ENCODE data around the gene AGRN.
"Not testable (repeated sequence)": the region's sequence is repeated elsewhere in the genome, so short reads cannot be mapped to it uniquely, and the experiment has no call there.

The AGRN gene

GRCh38 chr1:1013922-1014648 lies 5.8 kb upstream of the AGRN start:
- intact Hi-C loops (cut with DNase I): no loop called here
- DNase-seq: peak in 5 of 42 donors; percentile 8 to 39 (median 16)

- intact Hi-C loops (cut with DNase I): no loop called here
- peak in 6 of 42 donors; percentile 3 to 63 (median 38) for DNase-seq
Measured at GRCh38 chr1:1014799-1015681, 4.9 kb upstream of the AGRN start.

GRCh38 chr1:1017397-1018320 lies 2.3 kb upstream of the AGRN start:
- intact Hi-C loops (cut with DNase I); DNase-seq: not testable (repeated sequence)

- DNase-seq; intact Hi-C loops (cut with DNase I): not testable (repeated sequence)
Measured at GRCh38 chr1:1018321-1018685, 1.6 kb upstream of the AGRN start.

GRCh38 chr1:1019122-1019999 lies 559 bp upstream of the AGRN start:
- intact Hi-C loops (cut with DNase I): no loop called here

GRCh38 chr1:1020415-1021009 lies 592 bp downstream of the AGRN start:
- peak in 13 of 42 donors; percentile 13 to 59 (median 44) for DNase-seq
- intact Hi-C loops (cut with DNase I): no loop called here

More at GRCh38 chr1:1019122-1019999, 559 bp upstream of the AGRN start:
- DNase-seq: peak; percentile 47 to 94 (median 86)

GRCh38 chr1:1021010-1021919 lies 1.3 kb downstream of the AGRN start:
- peak in 6 of 42 donors; percentile 4 to 68 (median 40) for DNase-seq
- intact Hi-C loops (cut with DNase I): no loop called here

- intact Hi-C loops (cut with DNase I): no loop called here
Measured at GRCh38 chr1:1021920-1022259, 2.0 kb downstream of the AGRN start.

GRCh38 chr1:1022302-1023009 lies 2.5 kb downstream of the AGRN start:
- intact Hi-C loops (cut with DNase I): no loop called here
- DNase-seq: peak in 1 of 42 donors; percentile 4

More at GRCh38 chr1:1021920-1022259, 2.0 kb downstream of the AGRN start:
- peak in 1 of 42 donors; percentile 3 for DNase-seq

- peak in 3 of 42 donors; percentile 18 to 57 (median 43) for DNase-seq
- intact Hi-C loops (cut with DNase I): no loop called here
Measured at GRCh38 chr1:1023700-1024099, 3.8 kb downstream of the AGRN start.

GRCh38 chr1:1024149-1024770 lies 4.3 kb downstream of the AGRN start:
- intact Hi-C loops (cut with DNase I): no loop called here
- no peak for DNase-seq

- intact Hi-C loops (cut with DNase I): no loop called here
- DNase-seq: peak in 28 of 42 donors; percentile 26 to 83 (median 58)
Measured at GRCh38 chr1:1024771-1025699, 5.1 kb downstream of the AGRN start.

- DNase-seq: no peak
- intact Hi-C loops (cut with DNase I): no loop called here
Measured at GRCh38 chr1:1025730-1026129, 5.8 kb downstream of the AGRN start.

- intact Hi-C loops (cut with DNase I): no loop called here
- no peak for DNase-seq
Measured at GRCh38 chr1:1026599-1027413, 6.9 kb downstream of the AGRN start.
